SH-SY5Y (cell line): ENCODE data around the gene CRCP.

Source experiments
- GATA2 ChIP-seq: IDR thresholded peaks from 2 replicates; pipeline ENCODE4 v1.6.1; 2011; ENCODE audit warnings: mild to moderate bottlenecking, low read depth, low read length
- GATA3 ChIP-seq: IDR thresholded peaks from 2 replicates; pipeline ENCODE4 v1.6.1; 2011; ENCODE audit warnings: low read depth, mild to moderate bottlenecking, low read length, moderate library complexity

DNA sequence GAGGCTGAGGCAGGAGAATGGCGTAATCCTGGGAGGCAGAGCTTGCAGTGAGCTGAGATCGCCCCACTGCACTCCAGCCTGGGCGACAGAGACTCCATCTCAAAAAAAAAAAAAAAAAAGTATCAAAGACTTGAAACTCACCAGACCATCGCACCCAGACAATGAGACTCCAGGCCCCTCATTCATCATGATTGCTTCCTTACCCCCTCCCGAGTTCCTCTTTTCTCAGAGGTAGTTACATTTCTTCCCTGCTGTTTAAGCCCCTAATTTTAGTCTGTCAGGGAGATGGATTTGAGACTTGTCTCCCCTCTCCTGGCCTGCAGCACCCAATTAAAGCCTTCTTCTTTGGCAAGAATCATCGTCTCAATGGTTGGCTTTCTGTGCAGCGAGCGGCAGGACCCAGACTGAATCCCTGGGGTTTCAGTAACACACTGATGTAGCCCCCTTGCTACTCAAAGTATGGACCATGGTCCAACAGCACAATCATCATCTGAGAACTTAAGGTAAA, 71.1 kb downstream of the CRCP start:
- TF ChIP-seq GATA3 = no peak
- TF ChIP-seq GATA2 = no peak
